ENCODE measurements around the gene OPCML.

- TF ChIP-seq CTCF (IDR thresholded peaks at IDR 0.05) = no peak
- no peak for TF ChIP-seq POLR2AphosphoS5 (IDR thresholded peaks at IDR 0.05)
- TF ChIP-seq POLR2A (IDR thresholded peaks at IDR 0.05; ENCODE audit: low read depth) = no peak
These were observed 394.4 kb downstream of the OPCML start for GRCh38 chr11:133137939-133138338.

All from esophagus muscularis mucosa (tissue), 3 donors.